GM12878 (cell line): Measurements from ENCODE around the gene KEL.

ENCODE experiments used
- POLR2AphosphoS5 ChIP-seq: IDR thresholded peaks from 2 replicates; pipeline ENCODE4 v1.6.1; 2011; ENCODE audit warnings: mild to moderate bottlenecking, low read length, inconsistent platforms
- TF ChIP-seq, protein P1 (sequence below): IDR thresholded peaks from 2 replicates; pipeline ENCODE4 v1.6.1; 2011; ENCODE audit warnings: low read depth, mild to moderate bottlenecking, low read length, moderate library complexity, borderline replicate concordance; ENCODE audit errors: extremely low read depth

- TF ChIP-seq, protein P1, sequence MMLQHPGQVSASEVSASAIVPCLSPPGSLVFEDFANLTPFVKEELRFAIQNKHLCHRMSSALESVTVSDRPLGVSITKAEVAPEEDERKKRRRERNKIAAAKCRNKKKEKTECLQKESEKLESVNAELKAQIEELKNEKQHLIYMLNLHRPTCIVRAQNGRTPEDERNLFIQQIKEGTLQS, result no peak
- TF ChIP-seq POLR2AphosphoS5, result no peak
Measured at GRCh38 chr7:142961973-142962926, at the start of gene KEL.
